GM19455 (cell line): ENCODE measurements around the gene GRIN2A.
"Not testable (repeated sequence)": the region's sequence is repeated elsewhere in the genome, so short reads cannot be mapped to it uniquely, and the experiment has no call there.

ENCODE experiments used
- ATAC-seq: cut with Tn5 transposase; IDR thresholded peaks from one replicate; pipeline ENCODE4 v1.9.1; 2021; ENCODE audit not compliant: unreplicated experiment

Gene GRIN2A

DNA sequence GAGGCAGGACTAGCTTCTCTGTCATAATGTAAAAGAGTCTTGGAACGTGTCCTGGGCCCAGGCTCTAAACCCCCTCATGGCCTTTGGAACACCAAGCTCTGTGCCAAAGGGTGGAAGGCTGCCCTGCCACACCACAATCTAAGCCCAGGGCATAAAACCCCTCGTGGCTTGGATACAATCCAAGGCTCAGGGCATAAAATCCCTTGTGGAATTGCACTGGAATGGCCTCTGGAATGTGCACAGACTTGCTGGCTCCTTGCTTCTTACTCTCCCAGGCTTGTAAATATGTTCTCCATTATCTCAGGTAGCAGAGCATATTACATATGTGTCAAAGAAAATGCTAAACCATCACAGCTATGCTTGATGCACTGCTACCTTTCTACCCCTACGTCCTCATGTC lies 306.2 kb downstream of the GRIN2A start:
- ATAC-seq = not testable (repeated sequence)

DNA sequence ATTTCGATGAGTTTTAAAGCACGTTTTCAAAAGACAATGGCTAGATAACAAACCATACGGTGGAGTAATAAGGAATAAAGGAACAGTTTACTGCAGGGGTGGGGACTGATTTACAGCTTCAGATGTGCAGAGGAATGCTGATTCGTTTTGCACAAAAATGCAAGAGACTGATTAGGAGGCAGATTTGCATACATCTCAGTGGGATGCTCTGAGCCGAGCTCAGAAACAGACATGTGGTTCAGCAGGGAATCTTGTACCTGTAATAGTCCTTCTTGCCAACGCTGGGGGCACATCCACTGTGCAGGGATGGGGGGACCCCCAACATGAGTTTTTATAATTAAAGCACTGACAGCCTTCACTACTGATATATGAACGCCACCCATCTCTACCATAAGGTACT lies 308.0 kb downstream of the GRIN2A start:
- ATAC-seq = no peak

DNA sequence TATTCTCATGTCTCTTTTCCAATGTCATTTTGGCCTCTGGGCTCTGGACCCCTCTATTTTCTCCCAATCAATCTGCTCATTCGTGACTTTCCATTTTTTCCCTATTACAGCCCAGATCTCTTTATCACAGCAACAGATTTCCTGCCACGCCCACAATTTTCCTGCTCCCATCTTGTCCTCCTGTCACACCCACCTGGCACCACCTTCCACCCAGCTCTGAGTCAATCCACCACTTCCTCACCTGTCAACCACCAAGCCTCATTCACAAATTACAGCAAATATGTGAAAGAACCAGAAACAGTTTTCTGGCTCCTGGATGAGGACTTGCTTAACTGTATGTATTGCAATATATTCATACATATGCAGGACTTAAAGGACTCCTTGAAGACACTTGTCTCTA lies 311.3 kb downstream of the GRIN2A start:
- no peak for ATAC-seq

DNA sequence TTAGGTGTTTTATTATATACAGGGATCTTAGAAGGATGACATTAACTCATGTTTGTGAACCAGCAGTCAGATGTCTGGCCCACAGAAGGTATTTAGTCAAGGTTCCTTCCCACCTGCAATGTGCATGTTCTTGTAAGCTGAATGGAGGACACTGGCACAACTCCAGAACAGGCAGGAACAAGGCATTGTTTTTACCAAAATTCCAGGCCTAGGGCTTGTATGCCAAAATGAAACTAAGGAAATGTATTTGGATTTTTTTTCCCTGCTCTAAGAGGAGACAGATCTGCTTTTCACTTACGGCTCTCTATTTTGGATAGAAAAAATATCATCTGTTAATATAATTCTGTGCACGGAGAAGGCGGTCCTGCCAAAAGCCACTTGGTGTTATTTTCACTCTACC lies 312.5 kb downstream of the GRIN2A start:
- no peak for ATAC-seq

DNA sequence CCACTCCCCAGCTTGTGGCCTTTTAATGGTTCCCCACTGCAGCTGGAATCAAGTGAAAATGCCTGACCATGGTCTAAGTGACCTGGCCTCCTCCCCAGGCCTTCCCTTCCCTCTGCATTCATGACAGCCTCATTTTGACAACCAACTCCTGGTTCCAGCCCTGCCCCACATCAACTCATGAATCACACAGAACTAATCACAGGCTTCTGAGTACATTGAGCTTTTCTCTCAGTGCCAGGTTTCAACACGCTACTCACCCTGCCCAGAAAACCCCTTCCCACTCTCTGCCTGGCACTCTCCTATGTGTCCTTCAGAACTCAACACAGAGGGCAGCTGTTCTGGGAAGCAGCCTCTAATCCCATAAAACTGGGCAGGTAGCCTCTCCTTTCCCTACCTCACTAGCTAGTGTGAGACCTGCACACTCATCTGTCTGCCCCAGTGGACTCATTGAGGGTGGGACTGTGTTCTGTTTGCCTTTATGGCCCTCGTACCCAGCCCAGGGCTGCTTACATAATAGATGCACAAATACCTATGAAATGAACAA lies 313.6 kb downstream of the GRIN2A start:
- no peak for ATAC-seq

DNA sequence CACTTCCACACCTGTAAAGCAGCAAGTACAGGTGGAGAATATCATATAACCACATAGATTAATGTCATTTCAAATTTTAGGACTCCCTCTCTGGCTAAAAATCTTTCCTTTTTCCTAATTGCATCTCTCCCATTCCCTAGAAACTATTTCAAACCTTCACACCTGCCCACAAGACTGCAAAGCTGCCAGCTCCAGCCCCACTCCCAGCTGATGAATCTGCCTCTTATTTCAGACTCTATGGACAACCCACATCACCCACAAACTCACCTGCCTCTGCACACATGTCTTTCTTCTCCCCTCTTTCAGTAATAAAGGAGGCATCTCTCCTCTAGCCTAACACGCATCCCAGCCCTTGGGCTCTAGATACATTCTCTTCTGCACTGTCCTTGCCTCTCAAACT lies 315.1 kb downstream of the GRIN2A start:
- ATAC-seq = no peak

DNA sequence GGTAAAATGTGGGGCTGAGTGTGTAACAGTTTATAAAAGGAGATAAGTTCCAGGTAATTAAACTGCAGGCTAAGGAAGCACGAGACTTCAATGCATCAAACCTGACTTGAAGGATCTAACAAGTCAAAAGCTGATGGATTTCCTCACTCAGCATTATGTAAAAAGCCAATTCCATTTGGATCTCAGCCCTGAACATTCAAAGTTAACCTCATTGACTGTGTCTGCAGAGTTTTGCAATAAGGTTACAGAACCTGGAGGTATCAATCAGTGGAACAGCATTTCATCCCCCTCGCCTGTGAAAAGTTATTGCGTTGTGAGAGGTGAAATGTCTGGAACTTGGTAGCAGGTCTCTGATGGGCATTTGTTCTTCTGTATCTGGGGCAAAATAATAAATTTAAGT lies 317.8 kb downstream of the GRIN2A start:
- no peak for ATAC-seq

DNA sequence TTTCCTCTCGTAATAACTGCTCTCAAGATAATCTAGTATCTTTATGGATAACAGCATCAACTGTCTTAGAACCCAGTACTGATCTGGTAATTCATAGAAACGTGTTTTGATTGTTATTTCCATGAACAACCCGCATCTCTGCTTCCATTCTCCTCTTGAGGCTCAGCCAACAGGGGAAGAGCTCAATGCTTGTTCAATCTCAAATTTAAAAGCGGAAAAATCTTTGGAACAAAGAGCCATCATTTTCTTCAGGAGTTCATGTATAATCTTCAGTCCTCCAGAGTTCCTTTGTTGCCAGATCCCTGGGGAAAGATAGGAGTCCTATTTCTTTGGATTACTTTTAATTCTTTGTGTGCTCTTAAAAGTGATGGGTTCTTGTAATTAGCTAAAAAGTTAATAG lies 319.9 kb downstream of the GRIN2A start:
- no peak for ATAC-seq

DNA sequence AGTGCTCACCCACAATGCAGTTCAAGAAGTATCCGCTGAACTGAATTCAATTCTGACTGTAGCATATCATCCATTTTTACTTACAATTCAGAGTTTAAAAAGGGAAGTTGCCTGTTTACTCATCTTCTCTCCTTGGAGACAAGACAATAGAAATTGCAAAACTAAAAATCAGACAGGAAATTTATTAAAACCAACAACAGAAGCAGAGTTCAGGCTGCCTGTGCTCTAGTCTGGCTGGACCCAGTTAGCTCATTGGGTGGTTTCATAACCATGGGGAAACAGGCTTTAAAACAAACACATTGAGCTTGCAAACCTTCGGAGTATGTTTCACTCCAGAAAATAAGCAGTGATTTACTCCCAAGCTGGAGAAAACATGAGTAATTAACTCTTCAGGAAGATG lies 321.4 kb downstream of the GRIN2A start:
- ATAC-seq = no peak

DNA sequence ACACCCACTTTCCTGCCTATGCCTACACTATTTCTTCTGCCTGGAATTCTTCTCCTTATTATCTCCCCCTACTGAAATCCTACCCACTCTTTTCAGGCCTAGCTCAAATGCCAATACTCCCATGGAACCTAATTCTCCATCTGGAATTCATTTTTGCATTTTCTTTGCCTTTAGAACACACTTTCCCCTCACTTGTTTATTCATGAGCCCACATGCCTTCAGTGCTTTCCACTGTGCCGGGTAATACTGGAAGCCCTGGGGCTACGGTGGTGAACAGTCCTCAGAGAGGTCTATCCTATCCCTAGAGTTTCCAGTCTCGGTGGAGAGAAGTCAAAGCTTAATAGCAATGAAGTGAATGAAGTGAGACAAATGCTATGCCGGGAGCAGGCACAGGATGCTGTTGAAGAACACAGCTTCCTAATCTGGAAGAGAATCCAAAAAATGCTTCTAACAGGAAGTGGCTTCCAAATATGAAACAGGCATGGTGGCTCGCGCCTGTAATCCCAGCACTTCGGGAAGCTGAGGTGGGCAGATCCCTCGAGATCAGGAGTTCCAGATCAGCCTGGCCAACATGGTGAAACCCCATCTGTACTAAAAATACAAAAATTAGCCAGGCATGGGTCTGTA lies 322.4 kb downstream of the GRIN2A start:
- ATAC-seq = no peak

DNA sequence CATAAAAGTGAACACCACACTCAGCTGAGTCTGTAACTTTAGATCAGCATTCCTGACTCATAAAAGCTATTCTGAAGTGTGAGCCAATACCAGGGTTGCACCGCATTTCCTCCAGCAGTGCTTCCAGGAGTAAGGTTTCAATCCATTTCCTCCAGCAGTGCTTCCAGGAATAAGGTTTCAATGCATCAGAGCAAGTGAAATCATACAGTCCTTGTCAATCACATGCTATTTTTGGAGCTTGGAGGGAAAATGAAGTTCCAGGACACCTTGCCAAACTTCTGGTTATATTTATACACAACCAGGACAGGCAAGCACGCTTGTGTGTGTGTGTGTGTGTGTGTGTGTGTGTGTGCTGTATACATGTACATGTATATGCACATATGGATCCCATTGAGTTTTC lies 327.6 kb downstream of the GRIN2A start:
- no peak for ATAC-seq

DNA sequence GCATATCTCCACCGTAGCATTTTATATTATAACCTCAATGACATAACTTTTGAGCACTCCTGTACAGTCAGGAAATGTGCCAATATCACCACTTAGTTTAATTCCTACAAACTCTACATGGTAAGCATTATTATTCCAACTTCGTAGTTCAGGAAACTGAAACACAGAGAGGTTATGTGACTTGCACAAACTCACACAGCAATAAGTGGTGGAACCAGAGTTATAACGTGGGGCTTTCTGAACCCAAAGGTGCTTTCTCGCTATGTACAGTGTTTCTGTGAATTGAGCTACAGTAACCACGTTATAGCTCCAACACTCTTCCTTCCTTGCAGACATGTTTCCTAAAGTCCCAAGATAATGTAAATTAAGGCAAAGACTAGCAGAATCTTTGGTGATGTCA lies 330.2 kb downstream of the GRIN2A start:
- ATAC-seq = no peak

DNA sequence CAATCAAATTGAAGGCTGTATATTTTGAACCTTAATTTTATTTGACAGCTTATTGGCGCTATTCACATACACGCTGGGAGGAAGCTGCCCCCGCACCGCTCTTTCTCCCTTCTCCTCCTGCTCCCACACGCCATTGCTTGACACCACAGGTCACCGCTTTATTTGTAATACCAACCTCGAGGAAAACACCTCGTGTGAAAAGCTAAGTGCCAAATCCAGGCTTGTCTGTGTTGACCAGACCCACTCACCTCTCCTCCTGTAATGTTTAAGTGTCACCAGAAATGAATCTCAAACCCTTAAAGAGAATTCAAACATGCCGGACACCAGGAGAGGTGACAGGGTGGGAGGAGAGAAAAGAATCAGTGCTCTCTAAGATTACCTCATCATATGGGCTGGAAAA lies 331.4 kb downstream of the GRIN2A start:
- ATAC-seq = no peak

DNA sequence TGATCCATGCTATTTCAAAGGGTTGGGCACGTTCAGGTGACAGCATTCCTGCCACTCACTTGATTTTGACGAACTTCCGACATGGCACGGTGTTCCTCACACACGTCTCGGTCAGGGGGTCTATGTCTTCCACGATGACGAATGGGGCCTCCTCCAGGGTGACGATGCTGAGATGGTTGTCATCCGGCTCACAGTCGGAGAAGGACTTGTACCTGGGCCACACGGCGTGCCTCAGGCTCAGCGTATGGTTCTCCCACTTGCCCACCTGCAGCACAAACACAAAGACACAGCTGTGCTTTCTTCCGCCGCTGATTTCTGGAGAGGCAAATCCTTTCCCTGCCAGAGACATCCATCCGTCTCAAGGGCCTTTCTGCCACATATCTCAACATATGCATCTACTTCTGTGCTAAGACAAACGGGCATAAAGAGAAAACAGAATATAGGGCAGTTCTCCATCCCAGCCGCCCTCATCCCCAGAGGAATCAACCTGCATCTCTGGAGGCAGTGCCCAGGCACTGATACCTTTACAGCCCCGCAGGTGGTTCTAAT lies 332.5 kb downstream of the GRIN2A start:
- ATAC-seq = no peak

DNA sequence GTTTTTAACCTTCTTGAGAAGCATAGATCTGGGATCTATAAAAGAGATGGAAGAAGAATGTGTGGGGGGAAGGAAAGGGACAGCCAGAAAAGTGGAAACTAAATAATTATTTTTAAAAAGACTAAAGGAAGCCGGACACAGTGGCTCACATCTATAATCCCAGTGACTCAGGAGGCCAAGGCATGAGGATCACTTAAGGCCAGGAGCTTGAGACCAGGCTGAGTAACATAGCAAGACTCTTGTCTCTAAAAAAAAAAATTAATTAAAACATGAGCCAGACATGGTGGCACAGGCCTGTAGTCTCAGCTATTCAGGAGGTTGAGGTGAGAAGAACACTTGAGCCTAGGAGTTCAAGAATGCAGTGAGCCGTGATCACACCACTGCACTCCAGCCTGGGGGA lies 335.1 kb downstream of the GRIN2A start:
- no peak for ATAC-seq

DNA sequence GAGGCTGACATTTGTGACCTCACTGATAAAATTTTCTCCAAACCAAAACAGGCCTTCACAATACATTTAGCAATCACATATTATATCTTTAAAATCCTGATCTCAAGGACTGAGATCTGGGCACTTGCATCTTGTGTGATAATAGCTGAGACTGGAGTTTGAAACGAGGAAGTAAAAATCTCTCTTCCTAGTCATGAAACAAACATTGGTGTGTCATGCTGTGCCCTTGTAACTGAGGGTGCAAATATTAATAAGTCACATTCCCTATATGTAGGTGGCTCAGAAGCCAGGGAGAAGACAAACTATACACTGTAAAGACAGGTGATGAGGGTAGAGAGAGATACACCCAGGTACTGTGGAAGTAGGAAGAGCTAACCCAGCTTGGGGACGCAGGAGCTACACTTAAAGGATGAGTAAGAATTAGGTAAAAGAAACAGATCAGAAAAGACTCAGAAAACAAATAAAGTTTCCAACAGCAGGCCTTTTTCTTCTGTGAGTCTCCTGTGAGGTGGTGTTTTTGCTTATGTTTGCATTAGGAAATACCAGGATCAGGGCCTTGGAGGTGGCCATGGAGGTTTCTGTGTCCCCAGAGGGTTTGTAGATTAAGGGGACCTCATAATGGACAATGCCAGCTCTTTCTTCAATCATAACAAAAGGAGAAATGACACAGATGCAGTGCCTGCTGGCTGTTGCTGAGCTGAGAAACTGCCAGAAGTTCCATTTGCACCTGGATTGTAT lies 335.7 kb downstream of the GRIN2A start:
- ATAC-seq = no peak

DNA sequence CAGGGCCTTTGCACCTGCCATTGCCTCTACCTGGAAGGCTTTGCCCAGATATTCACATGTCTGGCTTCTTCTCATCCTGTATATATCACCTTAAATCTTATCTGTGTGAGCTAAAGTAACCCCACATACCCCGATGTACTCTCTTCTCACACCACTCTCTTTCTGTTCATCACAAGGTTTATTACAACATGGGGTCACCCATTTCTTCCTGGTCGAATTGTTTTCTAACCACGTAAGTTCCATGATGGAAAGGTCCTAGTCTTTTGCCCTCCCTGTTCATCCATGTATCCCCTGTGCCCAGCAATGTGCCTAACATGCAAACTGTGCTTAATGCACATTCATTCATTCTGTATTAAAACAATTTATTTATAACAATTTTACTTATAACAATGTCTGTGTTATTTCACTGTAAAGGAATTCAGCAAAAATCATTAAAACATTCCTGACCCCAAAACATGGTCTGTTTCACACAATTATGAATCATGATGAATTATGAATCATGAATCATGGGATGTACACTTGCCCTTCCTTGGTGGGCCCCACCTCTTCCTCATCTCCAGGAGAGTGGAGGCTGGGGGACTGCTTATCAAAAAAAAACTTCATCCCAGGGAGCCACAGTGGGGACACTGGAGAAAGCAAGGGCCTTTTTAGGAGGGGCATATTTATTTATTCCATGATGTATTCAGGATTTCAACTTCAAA lies 336.4 kb downstream of the GRIN2A start:
- ATAC-seq = no peak

DNA sequence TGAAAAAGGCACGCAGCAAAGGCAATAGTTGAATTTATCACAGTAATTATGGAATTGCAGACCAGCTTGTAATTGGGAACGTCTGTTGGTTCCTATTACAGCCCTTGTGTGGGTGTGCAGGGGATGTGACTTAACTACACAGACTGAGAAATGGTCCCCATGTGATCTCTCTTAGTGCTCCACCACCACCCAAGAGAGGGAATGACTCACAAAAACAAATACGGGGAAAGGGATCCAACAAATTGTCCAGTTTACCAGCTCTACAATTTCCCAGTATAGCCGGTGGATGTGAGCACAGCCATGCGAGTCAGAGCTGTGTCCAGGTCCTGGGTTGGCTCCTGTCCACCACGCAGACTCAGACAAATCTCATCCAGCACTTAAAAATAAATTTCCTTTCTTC lies 337.9 kb downstream of the GRIN2A start:
- no peak for ATAC-seq

DNA sequence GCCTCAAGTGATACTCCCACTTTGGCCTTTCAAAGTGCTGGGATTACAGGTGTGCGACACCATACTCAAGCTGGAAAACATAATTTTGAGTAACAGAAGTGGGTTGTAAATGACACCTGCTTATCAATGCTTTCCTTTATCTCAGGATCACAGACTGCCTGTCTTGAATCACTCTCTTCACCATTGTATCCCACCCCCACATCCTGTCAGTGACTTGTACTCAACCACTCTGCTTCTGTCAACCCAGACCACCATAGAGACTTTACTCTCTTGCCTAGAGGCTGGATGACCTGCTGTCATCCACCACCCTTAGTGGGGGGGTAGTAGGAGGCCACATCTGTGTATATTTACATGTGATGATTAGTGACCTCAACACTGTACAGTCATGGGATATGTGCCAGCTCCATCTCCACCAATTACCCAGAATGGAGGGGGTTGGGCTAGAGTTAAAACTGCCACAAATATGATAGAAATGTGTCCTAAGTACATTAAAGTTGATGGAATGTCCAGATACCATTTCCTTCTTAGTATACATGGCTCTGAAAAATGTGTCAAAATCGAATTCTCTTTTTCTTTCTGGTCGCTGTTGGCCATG lies 338.7 kb downstream of the GRIN2A start:
- no peak for ATAC-seq

DNA sequence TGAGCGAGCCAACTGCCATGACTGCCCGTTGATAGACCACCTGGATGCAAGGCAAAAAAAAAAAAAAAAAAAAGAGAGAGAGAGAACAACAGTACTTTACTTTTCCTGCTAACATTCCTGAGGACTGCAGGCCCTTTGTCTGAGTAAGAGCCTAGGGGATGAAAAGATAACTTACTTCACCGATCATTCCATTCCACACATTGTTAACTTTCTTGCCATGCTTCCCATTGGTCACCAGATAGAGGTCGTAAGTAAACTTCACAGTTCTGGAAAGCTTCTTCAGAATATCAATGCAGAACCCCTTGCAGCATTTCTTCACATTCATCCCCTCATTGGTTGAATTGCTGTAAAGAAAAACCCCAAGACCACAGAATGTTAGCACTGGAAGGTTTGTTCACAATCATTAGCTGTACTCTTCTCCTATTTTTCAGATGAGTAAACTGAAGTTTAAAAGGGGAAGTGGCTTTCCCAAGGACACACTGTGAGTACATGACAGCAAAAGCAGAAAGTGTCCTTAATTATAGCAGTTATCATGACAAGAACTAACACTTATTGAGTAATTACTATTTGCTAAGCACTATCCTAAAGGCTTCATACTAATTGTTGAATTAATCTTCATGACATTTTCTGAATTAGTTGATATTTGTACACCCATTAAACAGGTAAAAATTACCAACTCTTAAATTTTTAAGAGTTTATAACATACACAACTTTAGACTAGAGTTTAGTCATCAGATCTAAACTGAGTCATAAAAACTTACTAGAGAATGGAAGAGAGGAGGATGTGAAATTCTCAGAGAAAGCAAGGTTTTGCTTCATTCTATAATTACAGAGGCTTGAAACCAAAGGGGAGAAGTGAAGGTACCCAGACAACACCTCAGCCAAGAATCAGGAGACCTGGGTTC lies 341.2 kb downstream of the GRIN2A start:
- ATAC-seq = no peak
